ENCODE results near the gene RCBTB2.

- TF ChIP-seq CTCF (IDR thresholded peaks at IDR 0.05): no peak
- TF ChIP-seq POLR2A (IDR thresholded peaks at IDR 0.05): no peak
These were observed 42.2 kb upstream of the RCBTB2 start for GRCh38 chr13:48575031-48575430.
